ENCODE data around the gene TMPRSS6.

Gene TMPRSS6

DNA sequence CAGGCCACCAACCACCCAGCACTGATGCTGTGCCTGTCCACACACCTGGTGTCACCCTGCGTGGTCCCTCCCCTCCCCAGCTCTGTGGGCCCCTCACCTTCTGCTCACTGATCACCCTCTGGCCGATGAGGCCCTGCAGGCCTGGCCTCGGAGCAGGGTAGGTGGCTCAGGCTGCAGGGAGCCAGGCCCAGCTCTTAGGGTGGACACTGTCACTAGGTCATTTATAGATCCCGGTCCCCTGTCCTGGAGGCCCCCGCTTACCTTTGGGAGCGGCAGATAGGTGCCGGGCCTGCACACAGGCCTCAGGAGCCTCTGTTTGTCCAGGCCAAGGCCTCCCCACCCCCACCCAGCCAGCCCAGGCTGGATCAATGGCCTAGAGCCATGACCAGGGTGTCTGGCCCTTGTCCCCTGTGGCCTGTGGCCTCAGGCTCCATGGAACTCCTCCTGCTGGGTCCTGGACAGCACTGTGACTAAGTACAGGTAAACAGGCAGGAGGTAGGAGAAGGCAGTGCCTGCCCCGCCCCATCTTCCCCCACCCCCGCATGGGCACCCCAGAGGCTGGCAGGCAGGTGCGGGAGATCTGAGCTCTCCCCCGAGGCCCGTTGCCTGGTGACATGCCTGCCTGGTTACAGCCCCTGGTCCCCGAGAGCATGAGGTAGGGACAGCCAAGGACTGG, at the start of gene TMPRSS6:
Gene TMPRSS6 (minus strand): TSS at position 472 of the 676 bp plus-strand sequence. CDS start 6,296 bp downstream, outside the sequence.
- in situ Hi-C loops (cut with MboI; ENCODE audit: low sequenced_read_pairs): no loop called here

DNA sequence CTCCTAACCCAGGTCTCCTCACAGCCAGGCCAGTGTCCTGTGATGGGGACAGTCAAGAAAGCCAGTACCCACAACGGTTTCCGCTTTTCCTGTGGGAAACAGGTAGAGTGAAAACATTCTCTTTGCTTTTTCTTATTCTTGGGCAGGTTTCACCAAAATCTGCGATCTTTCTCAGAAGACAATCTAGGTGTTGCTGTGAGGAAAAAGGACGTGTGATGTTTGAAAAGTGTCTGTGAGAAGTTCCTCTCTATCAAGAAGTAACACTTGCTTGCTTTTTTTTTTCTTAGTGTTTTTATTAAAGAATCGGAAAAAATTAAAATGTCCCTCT, 49.4 kb upstream of the TMPRSS6 start:
- in situ Hi-C loops (cut with MboI; ENCODE audit: low sequenced_read_pairs): no loop called here

- in situ Hi-C loops (cut with MboI; ENCODE audit: low sequenced_read_pairs): no loop called here
These were observed 48.2 kb upstream of the TMPRSS6 start for GRCh38 chr22:37157516-37158285.

GRCh38 chr22:37156686-37157435, 47.3 kb upstream of the TMPRSS6 start:
- in situ Hi-C loops (cut with MboI; ENCODE audit: low sequenced_read_pairs): no loop called here

DNA sequence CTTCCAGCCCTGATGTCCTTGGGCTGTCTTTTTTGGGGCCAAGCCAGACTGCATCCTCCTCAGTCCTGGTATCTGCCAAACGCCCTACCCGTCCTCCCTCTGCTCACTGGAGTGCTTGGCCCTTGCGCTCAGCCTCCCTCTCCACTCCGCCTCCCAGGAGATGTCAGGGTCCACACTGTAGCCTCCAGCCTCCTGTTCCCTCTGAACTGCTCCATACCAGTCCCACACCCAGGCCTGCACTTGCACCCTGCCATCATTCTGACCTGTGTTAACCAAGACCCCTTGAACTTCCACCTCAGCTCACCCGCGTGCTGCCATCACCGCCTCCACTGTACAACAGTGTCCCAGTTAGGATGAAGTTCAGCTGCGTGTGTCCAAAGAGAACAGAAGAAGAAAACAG, 46.5 kb upstream of the TMPRSS6 start:
- in situ Hi-C loops (cut with MboI; ENCODE audit: low sequenced_read_pairs): no loop called here

GRCh38 chr22:37154925-37155712, 45.6 kb upstream of the TMPRSS6 start:
- in situ Hi-C loops (cut with MboI; ENCODE audit: low sequenced_read_pairs): no loop called here

DNA sequence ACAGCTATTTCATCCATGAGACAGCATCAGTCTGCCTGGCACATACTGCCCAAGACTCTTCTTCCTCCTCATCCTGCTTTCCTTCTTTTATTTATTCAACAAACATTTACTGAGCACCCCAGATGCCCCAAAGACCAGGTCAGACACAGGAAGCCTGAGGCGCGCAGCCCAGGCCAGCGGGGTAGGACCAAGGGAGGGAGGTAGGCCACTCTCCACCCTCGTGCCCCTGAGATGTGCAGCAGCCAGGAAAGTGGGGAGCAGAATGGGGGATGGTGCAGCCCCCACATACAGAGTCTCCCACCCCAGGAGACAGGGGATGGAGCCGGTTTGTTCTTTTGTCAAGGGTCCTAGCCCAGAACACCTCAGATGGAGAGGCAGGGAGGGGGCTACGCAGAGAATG, 44.4 kb upstream of the TMPRSS6 start:
- in situ Hi-C loops (cut with MboI; ENCODE audit: low sequenced_read_pairs): no loop called here

DNA sequence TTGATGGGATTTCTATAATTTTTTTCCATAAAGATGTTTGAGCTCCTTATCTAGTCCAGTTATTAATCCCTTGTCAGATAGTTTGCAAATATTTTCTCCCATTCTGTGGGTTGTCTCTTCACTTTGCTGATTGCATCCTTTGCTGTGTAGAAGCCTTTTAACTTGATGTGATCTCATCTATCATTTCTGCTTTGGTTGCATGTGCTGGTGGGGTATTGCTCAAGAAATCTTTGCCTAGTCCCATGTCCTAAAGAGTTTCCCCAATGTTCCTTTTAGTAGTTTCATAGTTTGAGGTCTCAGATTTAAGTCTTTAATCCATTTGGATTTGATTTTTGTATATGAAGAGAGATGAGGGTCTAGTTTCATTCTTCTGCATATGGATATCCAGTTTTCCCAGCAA, 41.9 kb upstream of the TMPRSS6 start:
- in situ Hi-C loops (cut with MboI; ENCODE audit: low sequenced_read_pairs): no loop called here

DNA sequence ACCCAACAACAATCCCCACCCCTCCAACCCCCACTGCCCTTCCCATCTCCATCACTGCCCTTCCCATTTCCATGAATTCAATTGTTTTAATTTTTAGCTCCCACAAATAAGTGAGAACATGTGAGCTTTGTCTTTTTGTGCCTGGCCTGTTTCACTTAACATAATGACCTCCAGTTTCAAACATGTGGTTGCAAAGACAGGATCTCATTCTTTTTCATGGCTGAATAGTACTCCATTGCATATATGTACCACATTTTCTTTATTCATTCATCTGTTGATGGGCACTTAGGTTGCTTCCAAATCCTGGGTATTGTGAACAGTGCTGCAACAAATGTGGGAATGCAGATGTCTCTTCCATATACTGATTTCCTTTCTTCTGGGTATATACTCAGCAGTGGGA, 41.2 kb upstream of the TMPRSS6 start:
- in situ Hi-C loops (cut with MboI; ENCODE audit: low sequenced_read_pairs): no loop called here

- in situ Hi-C loops (cut with MboI; ENCODE audit: low sequenced_read_pairs): no loop called here
These were observed 39.5 kb upstream of the TMPRSS6 start for GRCh38 chr22:37148742-37149665.

DNA sequence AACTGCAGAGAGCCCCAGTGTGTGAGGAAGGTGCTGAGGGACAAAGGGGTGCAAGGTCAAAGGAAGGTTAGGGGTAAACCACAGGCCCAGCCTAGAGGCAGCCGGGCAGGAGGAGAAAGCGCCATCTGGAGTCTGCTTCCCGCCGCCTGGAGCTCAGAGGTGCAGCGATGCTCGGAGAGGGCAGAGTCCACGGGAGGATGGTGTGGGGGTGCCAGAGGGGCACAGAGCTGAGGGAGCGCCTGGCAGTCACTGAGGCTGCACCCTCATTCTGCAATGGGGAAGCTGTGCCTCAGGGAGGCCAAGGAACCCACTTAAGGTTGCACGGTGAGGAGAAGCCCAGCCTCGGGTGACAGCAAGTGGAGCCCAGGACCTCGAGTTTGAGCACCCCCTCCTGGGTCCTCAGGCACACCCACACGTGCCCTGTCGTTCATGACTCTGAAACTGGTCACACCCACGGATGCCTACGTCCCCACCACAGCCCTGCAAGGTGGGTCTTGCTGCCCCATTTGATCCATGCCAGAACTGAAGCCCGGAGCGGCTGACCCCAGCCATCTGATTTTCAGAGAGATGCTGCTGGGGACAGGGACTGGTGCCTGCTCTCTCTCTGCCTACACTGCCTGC, 38.6 kb upstream of the TMPRSS6 start:
- in situ Hi-C loops (cut with MboI; ENCODE audit: low sequenced_read_pairs): no loop called here

- in situ Hi-C loops (cut with MboI; ENCODE audit: low sequenced_read_pairs): no loop called here
These were observed 37.9 kb upstream of the TMPRSS6 start for GRCh38 chr22:37147186-37147990.

DNA sequence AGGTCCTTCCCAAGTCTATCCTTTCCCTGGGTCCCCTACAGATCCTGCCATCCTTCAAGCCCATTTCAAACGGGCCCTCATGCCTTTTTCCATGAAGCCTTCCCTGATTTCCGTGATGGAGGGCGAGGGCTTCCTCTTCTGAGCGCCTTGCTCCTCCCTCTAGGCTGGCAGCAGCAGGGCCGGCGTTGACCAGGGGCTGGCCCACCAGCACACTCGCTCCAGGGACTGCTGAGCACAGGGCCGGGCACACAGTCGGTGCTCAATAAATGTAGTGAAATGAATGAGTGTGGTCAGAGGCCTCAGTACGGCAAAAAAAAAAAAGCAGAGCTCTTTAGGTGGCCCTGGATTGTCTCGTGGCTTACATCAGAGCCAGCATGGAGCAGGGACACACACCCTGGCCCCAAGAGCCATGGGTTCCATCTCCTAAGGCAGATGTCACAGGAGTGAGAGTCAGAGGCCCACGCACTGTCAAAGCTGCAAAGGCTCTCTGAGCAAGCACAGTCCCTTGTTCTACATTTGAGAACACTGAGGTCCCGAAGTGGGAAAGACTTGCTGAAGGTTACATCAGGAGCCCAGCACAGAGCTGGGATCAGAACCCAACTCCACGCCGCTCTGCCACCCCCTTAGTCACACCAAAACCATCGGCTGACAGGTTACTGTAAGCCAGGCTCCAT, 37.1 kb upstream of the TMPRSS6 start:
- in situ Hi-C loops (cut with MboI; ENCODE audit: low sequenced_read_pairs): no loop called here

- in situ Hi-C loops (cut with MboI; ENCODE audit: low sequenced_read_pairs): no loop called here
These were observed 36.5 kb upstream of the TMPRSS6 start for GRCh38 chr22:37146051-37146385.

GRCh38 chr22:37145180-37146050, 35.9 kb upstream of the TMPRSS6 start:
- in situ Hi-C loops (cut with MboI; ENCODE audit: low sequenced_read_pairs): no loop called here

- in situ Hi-C loops (cut with MboI; ENCODE audit: low sequenced_read_pairs): no loop called here
These were observed 34.7 kb upstream of the TMPRSS6 start for GRCh38 chr22:37144180-37144554.

DNA sequence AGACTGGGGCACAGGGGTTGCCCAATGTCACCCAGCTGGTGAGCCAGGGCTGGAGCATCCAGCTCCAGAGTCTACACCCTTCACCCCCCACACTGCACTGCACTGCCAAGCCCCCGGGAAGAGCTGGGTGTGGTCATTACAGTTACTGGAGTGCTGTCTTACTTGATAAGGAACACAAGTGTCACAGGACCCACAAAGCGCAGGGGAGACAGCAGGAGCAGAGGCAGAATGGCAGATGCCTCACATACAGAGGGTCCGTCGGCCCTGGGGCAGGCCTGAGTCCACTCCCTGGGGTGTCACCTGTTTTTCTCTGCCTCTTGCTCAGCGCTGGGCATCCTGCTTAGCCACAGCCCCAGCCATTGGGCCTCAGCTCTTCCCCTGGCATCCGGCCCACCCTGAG, 32.5 kb upstream of the TMPRSS6 start:
- in situ Hi-C loops (cut with MboI; ENCODE audit: low sequenced_read_pairs): no loop called here

All from HL-60/S4 treated with phorbol 12-myristate 13-acetate at 8.2 ng/mL for 4 days and 3 days (cell line).